ENCODE measurements around the gene TCF23. TPM values are rescaled to one million over a fixed set of nuclear protein-coding genes. Genes with fewer than 3 reads are reported as not detected.

The TCF23 gene
- total RNA-seq, 1 experiment from 2014 or later = not detected

GRCh38 chr2:27139310-27139709, 9.5 kb upstream of the TCF23 start, which contains the start of gene PRR30:
TSS of gene PRR30 (minus strand) at chr2:27139410. CDS start at chr2:27138329, 1,081 bp downstream.
- Histone ChIP-seq H3K36me3 (no peaks in the 10 kb centered on the region), H3K4me3 (no peak within 1 kb of the TSS), H3K27me3 (no peaks in the 10 kb centered on the region), H3K9me3 (peaks cover 1% of the 10 kb centered on the region)
- DNase-seq = no peak

- H3K4me3 ChIP-seq = no peak overlapping the region
- H3K27me3 ChIP-seq = no peaks in the 10 kb centered on the region
- no peaks in the 10 kb centered on the region for H3K36me3 ChIP-seq
- no peak for DNase-seq
- peaks cover 1% of the 10 kb centered on the region for H3K9me3 ChIP-seq
These were observed 5.5 kb upstream of the TCF23 start for GRCh38 chr2:27143285-27143684.

GRCh38 chr2:27145682-27146081, 3.1 kb upstream of the TCF23 start:
- no peaks in the 10 kb centered on the region for H3K36me3 ChIP-seq
- no peaks in the 10 kb centered on the region for H3K27me3 ChIP-seq
- no peak overlapping the region for H3K4me3 ChIP-seq
- no peak for DNase-seq
- peaks cover 1% of the 10 kb centered on the region for H3K9me3 ChIP-seq

- H3K36me3 ChIP-seq = no peaks in the 10 kb centered on the region
- DNase-seq = no peak
- H3K4me3 ChIP-seq = no peak overlapping the region
- H3K9me3 ChIP-seq = no peaks in the 10 kb centered on the region; the same call in none of the 2 replicates
- H3K27me3 ChIP-seq = no peaks in the 10 kb centered on the region
These were observed 869 bp upstream of the TCF23 start for GRCh38 chr2:27147935-27148334.

GRCh38 chr2:27149570-27150405, 984 bp downstream of the TCF23 start:
- Histone ChIP-seq H3K27me3 (no peaks in the 10 kb centered on the region), H3K9me3 (no peaks in the 10 kb centered on the region), H3K36me3 (no peaks in the 10 kb centered on the region), H3K4me3 (no peak overlapping the region)
- DNase-seq = no peak

GRCh38 chr2:27150639-27151230, 1.9 kb downstream of the TCF23 start:
- H3K36me3 ChIP-seq = no peaks in the 10 kb centered on the region
- no peak for DNase-seq
- no peaks in the 10 kb centered on the region for H3K27me3 ChIP-seq
- H3K9me3 ChIP-seq = no peaks in the 10 kb centered on the region
- H3K4me3 ChIP-seq = no peak overlapping the region

- Histone ChIP-seq H3K36me3 (no peaks in the 10 kb centered on the region), H3K4me3 (no peak overlapping the region), H3K27me3 (no peaks in the 10 kb centered on the region), H3K9me3 (no peaks in the 10 kb centered on the region)
- DNase-seq = no peak
These were observed 3.4 kb downstream of the TCF23 start for GRCh38 chr2:27152102-27152795.

- Histone ChIP-seq H3K36me3 (no peaks in the 10 kb centered on the region), H3K27me3 (no peaks in the 10 kb centered on the region), H3K9me3 (no peaks in the 10 kb centered on the region), H3K4me3 (no peak overlapping the region)
- no peak for DNase-seq
These were observed 4.1 kb downstream of the TCF23 start for GRCh38 chr2:27152796-27153464.

GRCh38 chr2:27154488-27154887, 5.7 kb downstream of the TCF23 start:
- Histone ChIP-seq H3K36me3 (no peaks in the 10 kb centered on the region), H3K27me3 (no peaks in the 10 kb centered on the region), H3K4me3 (no peak overlapping the region), H3K9me3 (no peaks in the 10 kb centered on the region)
- DNase-seq = no peak

- no peak overlapping the region for H3K4me3 ChIP-seq
- H3K9me3 ChIP-seq = no peaks in the 10 kb centered on the region
- no peaks in the 10 kb centered on the region for H3K36me3 ChIP-seq
- DNase-seq = no peak
- no peaks in the 10 kb centered on the region for H3K27me3 ChIP-seq
These were observed 6.3 kb downstream of the TCF23 start for GRCh38 chr2:27155069-27155520.

GRCh38 chr2:27158468-27158867, 9.7 kb downstream of the TCF23 start:
- no peaks in the 10 kb centered on the region for H3K36me3 ChIP-seq
- DNase-seq = no peak
- H3K27me3 ChIP-seq = no peaks in the 10 kb centered on the region
- H3K4me3 ChIP-seq = no peak overlapping the region
- no peaks in the 10 kb centered on the region for H3K9me3 ChIP-seq

- DNase-seq = no peak
- no peaks in the 10 kb centered on the region for H3K27me3 ChIP-seq
- no peaks in the 10 kb centered on the region for H3K9me3 ChIP-seq
- no peaks in the 10 kb centered on the region for H3K36me3 ChIP-seq
- no peak overlapping the region for H3K4me3 ChIP-seq
These were observed 10.5 kb downstream of the TCF23 start for GRCh38 chr2:27159271-27159670.

GRCh38 chr2:27160191-27160590, 11.4 kb downstream of the TCF23 start:
- DNase-seq = no peak
- Histone ChIP-seq H3K36me3 (no peaks in the 10 kb centered on the region), H3K9me3 (no peaks in the 10 kb centered on the region), H3K27me3 (no peaks in the 10 kb centered on the region), H3K4me3 (no peak overlapping the region)

GRCh38 chr2:27162151-27163121, 13.6 kb downstream of the TCF23 start:
- Histone ChIP-seq H3K27me3 (no peaks in the 10 kb centered on the region), H3K36me3 (no peaks in the 10 kb centered on the region), H3K9me3 (no peaks in the 10 kb centered on the region), H3K4me3 (peak overlapping the region; percentile 39)
- DNase-seq = peak; percentile 71

- no peak for DNase-seq
- H3K36me3 ChIP-seq = no peaks in the 10 kb centered on the region
- H3K9me3 ChIP-seq = no peaks in the 10 kb centered on the region
- no peaks in the 10 kb centered on the region for H3K27me3 ChIP-seq
- H3K4me3 ChIP-seq = no peak overlapping the region
These were observed 16.4 kb downstream of the TCF23 start for GRCh38 chr2:27164960-27165763.

All from MG63 (cell line).